Activated CD4-positive, alpha-beta T cell treated with anti-CD3 and anti-CD28 coated beads for 1 hour (primary cell): ENCODE measurements around the gene ATP2B2.

Source experiments
- DNase-seq: peaks from one replicate; pipeline ENCODE4 v3.0.0-alpha.2; 2020

Gene ATP2B2

DNA sequence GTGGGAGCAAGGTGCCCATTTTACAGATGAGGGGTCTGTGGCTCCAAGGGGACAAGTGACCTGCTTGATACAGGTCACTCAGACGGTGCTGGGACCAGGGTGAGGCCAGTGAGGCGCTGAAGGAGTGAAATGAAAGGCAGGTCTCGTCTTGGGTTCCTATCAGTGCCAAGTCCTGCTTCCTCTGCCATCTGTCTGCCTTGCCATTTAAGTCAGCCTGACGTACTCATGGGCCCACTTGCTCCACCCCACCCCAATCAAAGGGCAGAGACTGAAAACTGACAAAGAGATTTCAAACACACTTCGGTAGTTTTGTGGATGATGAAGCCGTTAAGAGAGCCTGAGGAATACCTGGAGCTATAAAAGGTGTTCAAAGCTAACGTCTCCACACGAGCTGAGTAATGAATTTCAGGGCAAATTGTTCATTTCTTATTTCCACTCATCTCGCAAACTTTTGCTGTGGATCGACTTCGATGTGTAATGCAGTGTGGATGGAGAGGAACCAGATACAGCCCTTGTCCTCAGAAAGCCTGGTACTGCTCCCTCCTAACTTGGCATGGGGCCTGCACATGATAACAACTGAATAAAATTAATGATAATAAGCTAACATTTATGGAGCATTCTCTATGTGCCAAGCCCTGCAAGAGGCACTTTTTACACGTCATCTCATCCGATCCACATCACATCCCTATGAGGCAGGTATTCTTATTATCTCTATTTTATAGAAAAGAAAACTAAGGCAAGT lies 36.6 kb downstream of the ATP2B2 start:
- DNase-seq = no peak

DNA sequence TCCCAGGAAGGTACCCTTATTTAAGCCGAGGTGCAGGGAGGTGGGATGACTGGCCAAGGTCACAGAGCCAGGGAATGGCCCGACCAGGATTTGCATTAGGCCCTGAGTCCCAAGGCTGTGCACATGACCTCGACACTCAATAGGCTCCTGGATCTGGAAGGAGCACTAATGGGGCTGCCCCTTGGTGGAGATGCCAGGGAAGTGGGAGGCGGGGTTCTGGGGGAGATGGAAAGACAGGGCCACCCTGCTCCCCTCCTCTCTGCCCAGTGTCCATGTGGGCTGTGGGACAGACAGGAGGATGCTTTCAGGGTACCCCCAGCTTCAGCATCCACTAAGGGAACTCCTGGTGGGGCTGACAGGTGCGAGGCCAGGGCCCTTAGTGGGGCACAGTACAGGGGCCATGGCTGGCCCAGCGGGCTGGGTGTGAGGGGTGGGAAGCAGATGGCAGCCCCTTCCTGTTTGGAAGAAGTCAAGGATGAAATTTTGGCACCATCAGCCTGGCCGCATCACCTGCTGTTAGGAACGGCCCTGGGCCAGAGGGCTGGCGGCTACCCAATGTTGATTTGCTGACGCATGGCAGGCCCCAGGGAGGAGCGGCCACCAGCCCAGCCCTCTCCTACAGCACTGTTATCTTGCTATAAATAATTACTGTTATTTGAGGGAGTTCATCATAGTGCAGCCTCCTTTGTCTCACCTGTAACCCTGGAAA lies 37.3 kb downstream of the ATP2B2 start:
- DNase-seq = no peak

DNA sequence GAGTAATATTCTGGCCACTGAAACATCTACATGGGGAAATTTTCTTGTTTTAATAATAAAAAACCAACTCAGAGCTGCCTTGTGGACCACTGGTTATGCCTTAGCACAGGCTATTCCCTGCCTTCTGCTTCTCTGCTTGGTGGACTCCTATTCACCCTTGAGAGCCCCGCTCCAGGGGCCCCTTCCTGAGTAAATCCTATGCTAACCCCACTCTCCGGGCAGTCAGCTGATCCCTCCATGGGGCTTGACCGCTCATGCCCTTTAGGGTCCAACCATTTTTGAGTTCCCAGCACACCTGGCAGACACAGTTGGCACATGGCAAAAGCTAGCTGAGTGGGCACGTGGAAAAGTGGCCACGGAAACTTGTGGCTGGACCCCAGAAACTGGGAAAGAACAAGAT lies 38.2 kb downstream of the ATP2B2 start:
- DNase-seq = no peak

DNA sequence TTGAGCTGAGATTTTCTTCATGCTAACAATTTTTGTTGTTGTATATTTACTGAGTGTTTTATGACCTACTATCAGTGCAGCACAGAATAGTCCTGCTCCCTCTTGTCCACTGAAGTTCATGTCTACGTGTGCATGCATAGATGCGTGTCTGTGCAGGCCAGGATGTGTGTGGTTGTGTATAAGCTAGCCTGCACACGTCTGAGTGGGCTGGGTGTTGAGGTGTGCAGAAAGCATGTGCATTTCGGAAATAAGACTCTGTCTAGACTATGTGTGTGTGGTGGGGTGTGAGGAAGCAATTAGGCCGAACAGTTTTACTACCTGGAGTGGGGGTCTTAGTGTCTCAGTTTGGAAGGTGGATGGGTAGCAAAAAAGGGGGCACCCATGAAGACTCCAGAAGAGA lies 39.2 kb downstream of the ATP2B2 start:
- DNase-seq = no peak

DNA sequence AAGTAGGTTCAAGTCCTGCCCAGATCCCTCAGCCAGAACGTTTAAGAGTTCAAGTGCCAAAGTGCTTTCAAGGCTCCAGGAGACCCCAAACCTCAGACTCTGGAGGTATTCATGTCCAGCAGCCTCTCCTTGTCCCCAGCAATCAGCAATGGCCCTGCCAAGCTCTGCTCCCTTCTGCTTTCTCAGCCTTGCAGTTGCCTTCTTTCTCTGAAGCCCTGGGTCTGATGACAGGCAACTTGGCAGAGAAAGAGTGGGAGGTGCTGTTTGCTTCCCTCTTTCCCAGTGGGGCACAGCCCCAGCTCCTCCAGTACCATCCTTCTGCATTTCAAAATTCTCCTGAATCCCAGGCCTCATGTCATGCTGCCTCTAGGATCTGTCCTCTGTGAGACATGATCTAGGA lies 40.2 kb downstream of the ATP2B2 start:
- no peak for DNase-seq

DNA sequence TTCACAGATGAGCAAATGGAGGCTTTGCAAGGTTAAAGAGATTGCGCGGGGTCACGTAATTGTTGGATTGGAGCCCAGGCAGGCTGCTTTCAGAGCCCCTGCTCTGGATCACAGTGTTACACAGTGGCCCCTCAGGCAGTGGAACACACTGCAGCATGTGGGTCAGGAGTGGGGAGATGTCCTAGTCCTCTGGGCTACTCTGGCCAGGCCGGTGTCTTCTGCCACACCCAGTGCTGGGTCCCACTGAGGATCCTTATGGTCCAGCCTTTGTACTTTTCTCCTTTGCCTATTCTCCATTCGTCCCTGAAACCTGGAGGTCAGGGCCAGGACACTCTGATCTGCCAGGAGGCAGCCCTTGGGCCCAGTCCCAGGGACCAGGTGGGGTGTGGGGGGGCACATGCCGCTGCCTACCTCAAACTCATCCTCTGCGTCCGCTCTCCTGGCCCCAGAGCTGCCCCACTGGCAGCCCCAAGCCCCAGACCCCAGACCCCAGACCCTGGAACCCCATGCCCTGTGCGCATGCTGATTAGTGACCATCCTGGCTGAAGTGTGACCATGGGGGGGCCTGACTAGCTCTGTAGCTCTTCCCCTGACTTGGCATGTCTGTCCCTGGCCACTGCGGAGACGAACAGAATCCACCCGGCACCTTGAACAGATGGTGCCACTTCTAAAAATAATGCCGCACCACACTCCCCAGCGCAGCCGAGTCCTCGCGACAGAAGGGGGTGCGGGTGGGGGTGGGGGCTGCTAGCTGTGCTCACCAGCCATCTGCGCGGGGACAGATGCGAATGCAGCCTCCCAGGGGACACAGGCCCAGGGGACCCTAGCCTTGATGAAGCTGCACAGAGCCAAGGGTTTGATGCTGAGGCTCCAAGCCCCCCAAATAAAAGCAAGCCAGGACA lies 41.6 kb downstream of the ATP2B2 start:
- no peak for DNase-seq

DNA sequence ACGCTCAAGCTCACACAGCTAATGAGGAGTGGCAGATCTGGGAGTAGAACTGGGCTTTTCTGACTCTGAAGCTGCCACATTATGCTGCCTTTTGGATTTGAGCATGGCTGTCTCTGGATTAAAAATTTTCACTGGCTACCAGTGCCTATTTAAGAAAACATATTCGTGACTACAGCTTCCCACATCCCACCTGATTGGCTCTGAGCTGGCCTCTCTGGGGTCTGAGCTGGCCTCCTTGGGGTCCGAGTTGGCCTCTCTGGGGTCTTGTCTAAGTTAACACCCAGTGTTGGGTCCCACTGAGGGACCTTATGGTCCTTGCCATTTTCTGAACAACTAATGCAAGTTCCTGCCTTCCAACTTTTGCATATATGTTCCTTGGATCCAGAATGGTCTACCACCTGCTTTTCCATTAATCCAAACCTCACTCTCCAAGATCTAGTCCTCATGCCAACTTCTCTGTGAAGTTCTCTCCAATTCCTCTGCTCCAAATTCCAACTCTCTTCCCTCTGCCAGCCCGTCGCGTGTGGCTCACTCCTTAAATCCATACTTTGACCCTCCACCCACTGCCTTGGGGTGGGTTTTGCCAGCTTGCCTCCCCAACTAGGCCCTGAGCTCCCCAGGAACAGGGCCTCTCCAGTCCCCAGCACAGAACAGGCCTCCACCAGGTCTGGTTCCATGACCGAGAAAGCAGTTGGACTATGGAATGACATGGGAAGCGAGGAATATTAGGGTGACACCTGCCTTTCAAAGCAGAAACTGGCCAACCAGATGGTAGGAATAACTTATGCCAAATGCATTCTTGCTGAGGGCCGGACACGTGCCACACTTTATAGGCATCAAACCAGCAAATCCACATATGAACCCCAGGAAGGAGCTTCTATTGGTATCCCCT lies 42.5 kb downstream of the ATP2B2 start:
- DNase-seq = no peak

DNA sequence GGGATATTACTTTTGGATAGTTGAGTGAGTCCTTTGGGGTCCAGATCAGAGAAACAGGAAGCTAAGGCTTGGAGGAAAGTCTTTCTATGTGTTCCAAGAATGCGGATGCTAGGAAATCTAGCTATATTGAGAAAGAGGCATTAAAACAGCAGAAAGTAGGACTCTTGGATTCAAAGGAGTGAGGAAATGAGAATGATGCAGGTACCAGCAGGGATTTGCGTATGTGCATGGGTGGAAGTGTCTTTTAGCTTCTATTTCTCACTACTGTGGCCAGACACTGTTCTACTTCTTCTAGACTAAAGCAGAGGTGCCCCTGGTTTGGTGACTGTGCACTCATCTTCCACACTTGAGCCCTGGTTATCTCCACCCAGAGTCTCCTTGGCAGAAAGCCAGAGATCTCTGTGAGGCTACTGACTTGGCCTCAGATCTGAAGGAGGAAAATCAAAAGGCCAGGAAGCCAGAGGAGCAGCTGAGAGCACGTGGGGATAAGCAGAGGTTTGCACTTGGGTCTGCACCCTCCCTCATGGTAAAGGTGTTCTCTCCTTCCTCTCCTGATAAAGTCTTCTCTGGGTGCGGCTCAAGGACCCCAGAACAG lies 44.3 kb downstream of the ATP2B2 start:
- DNase-seq = no peak

DNA sequence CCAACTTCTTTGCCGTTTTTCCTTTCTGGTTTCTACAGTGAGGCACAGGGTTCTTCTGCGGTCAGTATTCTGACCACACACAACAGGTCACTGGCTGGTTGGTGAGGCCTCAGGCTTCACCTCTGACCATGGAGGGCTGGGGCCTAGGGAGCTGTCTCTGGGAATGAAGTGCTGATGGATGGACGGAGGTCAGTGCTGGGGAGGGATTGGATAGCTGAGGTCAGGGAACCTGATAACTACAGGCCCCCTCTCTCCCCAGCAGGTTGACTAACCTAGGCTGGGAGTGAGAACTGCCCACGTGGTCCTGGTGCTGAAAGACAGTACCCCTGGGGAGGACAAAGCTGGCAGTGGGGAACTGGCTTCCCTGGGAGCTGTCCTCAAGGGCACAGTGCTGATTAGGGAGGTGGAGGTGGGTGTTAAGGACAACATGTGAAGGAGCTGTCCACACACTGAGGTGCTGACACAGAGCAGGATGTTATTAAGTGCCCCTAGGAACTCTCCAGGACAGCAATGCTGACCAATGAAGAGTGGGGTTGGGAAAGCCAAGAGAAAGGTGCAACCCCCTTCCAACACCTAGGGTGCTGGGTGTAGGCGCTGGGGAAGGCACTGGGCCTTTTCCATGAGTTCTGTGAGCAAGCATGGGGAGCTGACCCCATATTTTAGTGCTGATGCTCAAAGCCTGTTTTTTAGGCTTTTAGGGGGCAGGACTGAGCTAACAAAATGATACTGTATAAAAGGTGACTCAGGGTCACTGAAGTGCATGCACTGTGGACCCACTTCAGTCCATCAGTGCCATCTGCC lies 45.2 kb downstream of the ATP2B2 start:
- DNase-seq = no peak

DNA sequence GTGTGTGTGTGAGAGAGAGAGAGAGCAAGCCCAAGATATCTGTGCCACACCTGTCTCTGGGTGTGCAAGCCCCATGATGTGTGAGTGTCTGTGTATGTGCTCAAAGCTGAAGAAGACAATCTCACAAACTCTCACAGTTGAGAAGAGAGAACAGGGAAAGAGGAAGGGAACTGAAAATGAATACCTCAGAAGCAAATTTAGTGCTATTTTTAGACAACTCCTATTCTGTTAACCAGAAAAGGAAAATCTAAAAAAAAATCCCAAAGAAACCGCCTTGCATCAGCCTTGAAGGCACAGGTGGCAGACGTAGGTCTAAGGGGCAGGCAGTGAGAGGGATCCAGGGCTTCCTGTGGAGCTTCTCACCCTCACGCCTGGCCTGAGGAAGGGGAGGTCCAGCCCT lies 47.8 kb downstream of the ATP2B2 start:
- no peak for DNase-seq

DNA sequence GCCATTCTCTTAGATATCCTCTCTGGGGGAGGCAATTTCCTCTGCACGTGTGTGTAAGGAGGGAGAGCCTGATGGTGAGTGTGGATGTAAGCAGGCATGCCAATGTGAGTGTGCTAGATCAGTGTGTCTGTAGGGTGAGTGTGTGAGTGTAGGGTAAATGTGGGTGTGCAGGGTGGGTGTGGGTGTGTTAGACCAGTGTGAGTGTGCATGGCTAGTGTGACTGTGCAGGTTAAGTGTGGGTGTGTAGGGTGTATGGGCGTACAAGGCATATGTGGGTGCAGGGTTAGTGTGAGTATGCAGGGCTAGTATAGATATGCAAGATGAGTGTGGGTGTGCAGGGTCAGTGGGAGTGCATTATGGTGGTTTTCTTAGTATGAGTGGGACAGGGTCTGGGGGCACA lies 48.4 kb downstream of the ATP2B2 start:
- DNase-seq = no peak

DNA sequence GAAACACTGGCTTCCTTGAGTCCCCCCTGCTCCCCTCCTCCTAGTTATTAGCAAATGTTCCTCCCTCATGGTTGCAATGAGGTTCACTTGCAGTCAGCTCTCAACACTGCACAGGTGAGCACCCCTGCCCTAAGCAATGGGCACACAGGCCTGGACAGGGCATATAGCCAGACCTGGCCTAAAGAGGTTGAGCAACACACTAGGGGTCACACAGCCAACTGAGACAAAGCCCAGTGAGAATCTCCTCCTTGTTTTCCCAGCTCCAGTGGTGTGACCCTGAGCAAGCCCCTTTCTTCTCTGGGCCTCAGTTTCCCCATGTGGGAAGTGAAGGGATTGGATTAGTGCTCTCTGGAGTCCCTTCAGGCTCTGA lies 49.9 kb downstream of the ATP2B2 start:
- no peak for DNase-seq

DNA sequence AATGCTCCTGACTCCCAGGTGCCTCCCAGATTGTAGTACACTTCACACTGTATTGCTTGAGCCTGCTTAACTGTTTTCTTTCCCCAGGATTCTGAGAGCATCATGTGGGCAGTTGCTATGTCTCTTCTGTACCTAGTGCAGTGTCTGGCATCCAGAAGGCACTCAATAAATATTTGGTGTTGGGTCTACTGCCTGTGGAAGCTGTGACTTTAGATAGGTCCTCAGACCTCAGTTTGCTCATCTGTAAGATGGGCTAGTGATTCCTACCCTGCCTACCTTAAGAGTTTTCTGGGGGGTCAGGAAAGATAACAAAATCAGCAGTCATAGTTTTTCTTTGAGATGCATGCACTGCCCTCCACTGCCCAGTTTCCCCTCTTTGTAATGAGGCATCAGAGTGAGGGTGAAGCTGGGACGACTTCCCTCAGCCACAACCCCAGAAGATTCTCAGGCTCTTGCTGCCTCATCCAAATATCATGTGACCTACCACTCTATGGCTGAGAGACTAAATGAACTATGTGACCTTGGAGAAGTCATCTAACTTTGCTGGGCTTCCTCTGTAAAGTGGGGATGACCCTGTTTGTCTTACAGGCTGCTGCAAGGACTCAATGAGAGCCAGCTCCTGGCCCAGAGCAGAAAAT lies 50.4 kb downstream of the ATP2B2 start:
- DNase-seq = no peak

DNA sequence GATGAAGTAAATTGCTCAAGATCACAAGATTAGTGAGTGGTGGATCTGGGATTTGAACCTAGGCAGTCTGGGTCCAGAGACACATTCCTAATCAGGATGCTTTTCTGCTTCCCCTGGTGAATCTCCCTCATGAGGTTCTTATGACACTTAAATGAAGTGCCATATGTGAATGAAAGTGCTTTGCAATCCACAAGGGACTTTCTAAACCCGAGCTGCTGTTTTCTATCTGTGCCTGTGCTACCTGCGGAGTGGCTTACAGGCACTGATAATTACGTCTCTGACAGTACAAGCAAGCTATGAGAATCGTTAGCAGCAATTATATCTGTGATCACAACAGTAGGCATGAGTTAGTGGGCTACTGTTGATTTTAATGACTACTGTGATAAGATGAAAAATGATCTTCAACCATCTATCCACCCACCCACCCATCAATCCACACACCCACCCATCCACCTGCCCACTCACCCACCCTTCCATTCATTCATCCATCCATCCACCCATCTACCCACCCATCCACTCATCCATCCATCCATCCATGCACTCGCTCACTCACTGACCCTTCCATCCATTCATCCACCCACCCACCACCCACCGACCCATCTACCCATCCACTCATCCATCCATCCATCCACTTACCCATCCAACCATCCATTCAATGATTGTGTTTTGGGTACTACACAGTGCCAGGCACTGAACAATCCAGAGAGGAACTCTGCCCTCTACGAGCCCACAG lies 51.8 kb downstream of the ATP2B2 start:
- no peak for DNase-seq

DNA sequence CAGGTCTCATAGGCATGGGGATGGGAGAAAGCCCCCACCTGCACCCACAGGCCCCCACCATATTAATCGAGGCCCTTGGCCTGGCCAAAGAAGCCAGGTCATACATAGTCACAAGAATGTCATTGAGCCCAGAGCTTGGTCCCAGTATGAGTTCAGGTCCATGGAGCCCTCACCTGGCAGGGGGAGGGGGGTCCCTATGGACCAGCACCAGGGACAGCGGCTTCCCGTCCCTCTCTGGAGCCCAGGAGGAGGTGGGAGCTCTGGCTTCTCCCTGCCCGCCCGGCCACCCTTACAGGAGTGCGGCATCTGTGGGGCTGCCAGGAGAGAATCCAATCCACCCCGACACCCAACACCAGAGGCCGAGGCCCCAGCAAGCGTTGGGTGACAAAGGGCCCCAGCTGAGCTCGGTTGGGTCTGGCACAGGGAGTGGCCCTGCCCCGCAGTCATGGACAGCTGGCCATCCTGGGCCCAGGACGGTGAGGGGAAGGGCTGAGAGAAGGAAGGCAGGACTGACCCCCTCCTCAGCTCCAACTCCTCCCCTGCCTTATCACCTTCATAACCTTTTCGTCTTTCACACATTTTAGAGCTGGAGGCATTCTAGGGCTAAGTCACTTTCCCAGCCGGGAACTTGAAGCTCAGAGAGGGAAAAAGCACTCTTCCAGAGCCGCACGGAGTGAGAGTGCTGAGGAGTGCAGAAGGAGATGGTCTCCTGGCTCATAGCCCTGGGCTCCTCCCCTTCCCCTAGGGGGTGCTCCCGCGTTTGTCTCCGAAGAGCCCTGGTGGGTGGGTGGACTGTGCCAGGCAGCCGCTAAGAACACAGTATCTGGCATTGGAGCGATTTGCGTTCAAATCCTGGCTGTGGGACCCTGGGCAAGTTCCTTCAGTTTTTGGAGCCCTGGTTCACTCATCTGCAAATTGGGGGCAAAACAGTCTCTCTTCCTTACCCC lies 54.6 kb downstream of the ATP2B2 start:
- no peak for DNase-seq

DNA sequence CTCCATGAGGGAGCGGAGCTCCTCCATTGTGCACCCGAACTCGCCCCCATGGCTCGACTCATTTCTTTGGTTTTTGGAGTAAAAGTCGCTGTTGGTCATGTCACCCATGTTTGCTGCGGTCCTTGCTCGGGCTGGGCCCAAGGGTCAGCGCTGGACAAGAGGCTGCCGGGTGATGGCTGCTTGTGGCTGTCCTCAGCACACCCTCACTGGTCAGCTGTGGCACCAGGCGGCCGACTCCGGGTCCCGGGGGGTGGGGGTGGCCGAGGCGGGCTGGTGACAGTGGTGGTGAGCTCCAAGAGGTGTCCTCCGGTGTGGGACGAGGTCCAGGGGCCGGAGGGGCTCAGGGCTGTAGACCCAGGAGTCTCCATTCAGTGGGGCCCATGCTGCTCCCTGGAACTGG lies 56.0 kb downstream of the ATP2B2 start:
- DNase-seq = no peak

DNA sequence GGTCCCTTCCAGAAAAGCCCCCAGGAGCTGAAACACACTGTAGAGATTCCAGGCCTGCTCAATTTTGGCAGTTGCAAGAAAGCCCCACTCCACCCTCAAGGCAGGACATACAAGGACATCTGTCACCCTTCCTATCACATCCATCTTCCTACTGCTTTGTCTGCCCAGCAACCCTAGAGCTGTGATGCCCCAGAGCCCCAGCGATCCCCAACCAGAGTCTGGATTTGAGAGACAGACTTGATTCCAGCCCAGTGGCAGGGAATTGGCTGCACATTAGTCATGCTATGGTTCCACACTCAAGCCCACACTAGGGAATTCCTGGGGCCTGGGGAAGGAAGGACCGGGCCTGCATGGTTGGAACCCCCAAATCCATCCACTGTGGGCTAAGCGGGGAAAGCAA lies 56.8 kb downstream of the ATP2B2 start:
- no peak for DNase-seq

DNA sequence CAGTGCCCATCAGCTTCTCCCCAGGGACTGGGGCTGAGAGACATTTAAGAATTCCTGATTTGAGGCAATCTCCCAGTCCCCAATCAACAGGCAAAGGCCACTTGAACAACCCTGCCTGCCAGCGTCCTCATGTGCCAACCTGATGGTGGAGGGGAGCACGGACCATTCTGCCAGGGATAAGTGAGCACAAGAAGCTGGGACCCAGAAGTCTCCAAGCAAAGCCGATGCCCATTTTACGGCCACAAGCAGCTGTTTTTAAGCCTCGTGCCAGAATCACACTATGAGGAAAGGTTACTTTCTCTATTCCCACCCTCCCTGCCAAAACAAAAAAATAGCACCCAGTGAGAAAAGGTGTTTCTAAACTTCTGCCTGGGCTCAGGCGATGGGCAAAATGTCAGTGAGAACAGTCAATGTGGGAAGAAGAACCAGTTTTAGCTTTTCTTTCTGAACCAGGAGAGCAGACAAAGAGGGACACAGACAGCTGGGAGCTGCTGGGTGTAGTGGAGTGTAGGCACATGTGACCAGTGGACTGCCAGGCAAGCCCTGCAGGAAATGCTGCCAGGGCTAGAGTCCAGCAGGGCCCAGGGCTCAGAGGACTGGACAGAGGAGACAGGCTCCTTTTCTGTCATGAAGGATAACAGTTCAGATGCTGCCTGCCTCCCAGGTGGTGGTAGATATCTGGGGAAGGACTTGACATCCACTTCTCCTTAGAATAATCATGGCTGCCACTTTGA lies 57.7 kb downstream of the ATP2B2 start:
- DNase-seq = no peak
